Effector CD4-positive, alpha-beta T cell (primary cell): Measurements from ENCODE around the gene ROR1. TPM values are rescaled to one million over a fixed set of nuclear protein-coding genes. Genes with fewer than 3 reads are reported as not detected.

Experiments used
- DNase-seq: peaks from one replicate; pipeline ENCODE4 v3.0.0-alpha.2; 2020
- total RNA-seq: gene quantifications from one replicate; lab custom pipeline; 2026; lab: John Stamatoyannopoulos, UW

Gene ROR1
- total RNA-seq: not detected

- DNase-seq: no peak
Measured at GRCh38 chr1:63773815-63774616, at the start of gene ROR1. ROR1 (plus strand) TSS chr1:63774017.

DNA sequence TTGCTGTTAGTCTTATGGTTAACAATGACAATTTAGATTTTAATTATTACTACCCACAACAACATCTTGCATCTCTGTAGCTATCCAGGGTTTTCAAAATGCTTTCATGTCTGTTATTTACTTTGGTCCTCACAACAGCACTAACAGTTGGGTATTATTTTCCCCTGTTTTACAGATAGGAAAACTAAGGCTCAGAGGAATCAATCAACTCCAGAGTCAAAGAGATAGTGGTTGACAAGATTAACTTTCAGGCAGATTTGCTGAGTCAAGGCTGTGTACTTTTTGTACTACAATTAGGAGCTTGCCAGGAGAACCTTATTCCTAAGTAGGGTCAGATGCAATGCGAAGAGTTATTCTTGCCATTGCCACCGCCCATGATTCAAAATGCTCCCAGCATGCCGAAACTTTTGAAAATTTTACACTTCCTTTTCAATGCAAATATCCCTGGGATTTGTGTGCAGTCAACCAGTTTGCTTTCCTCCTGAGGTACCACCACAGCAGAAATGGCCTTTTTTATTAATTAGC, 49.4 kb upstream of the ROR1 start:
- DNase-seq: no peak

GRCh38 chr1:63728611-63729226, 45.1 kb upstream of the ROR1 start:
- no peak for DNase-seq

- no peak for DNase-seq
Measured at GRCh38 chr1:63729227-63729620, 44.6 kb upstream of the ROR1 start.

DNA sequence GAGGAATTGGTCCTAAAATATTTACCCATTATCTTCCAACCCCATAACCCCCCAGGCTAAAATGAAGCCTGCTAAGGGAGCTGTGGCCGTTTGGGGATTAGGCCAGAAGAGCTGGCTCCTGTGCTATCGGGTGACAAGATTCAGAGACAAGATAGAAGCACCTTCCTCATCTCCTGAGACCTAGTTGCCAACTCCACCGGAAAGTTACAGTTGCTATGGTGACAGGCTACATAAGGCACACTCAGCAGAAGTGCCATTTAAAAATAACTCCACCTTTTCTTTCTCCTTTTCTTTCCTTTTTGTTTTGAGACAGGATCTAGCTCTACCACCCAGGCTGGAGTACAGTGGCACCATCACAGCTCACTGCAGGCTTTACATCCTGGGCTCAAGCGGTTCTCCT, 43.6 kb upstream of the ROR1 start:
- DNase-seq: no peak

- no peak for DNase-seq
Measured at GRCh38 chr1:63731117-63732043, 42.4 kb upstream of the ROR1 start.

DNA sequence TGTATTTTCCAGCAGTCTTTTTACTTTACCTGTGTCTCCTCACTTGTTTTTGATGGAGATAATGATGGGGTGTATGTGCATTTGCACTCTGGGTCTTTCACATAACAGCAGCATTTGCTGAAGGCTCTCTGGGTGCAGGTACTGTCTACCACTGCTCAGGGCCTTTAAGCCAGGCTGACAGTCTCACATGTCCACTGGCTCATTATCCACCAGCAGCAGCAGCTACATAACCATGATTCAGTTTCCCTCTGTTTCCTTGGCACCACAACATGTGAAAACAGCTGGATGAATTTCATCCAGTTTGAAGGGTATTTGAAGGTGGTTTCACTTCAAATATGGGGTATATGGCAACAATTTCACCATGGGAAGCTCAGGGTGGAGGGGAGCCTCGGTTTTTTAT, 41.2 kb upstream of the ROR1 start:
- DNase-seq: no peak

DNA sequence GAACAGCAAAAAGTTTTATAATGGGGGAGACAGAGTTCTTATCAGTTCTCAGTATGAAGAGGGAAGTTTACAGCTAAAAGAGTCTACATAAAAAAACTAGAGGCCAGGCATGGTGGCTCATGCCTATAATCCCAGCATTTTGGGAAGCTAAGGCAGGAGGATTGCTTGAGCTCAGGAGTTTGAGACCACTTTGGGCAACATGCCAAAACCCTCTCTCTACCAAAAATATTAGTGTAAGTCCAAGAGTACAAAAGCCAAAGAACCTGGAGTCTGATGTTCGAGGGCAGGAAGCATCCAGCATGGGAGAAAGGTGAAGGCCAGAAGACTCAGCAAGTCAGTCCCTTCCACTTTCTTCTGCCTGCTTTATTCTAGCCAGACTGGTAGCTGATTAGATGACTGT, 35.0 kb upstream of the ROR1 start:
- no peak for DNase-seq

- DNase-seq: no peak
Measured at GRCh38 chr1:63739452-63739851, 34.4 kb upstream of the ROR1 start.

GRCh38 chr1:63740432-63740831, 33.4 kb upstream of the ROR1 start:
- DNase-seq: no peak

DNA sequence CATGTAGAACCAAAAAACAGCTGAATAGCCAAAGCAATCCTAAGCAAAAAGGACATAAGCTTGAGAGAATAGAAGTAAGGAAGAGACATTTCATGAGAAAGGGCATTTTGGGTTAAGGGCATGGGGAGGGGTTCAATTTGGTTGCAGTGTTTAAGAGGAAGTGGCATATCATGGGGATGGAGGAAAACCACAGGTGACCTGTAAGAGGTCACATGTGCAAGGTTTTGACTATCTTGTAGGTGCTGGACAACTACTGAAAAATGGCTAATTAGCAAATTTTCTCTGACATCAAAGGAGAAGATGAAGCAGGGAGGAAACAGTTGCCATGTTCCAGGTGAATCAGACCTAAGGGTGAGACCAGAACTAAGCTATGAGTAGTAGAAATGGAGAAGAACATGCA, 31.3 kb upstream of the ROR1 start:
- no peak for DNase-seq

DNA sequence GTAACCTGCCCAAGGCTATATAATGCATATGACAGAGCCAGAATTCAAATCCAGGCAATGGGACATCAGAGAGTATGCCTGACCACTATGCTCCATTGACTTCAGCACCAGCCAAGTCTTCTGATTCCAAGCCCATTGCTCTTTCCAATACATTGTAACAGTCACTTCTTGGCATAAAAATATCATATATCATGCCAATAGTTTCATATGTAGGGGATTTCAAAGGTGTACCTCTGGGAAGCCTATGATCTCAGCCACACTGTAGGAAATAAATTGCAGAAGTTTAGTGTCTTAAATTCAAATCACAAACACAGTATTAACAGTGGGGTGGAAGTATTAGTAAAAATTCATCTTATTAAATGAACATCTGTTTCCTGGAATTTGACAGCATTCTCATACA, 30.0 kb upstream of the ROR1 start:
- no peak for DNase-seq

DNA sequence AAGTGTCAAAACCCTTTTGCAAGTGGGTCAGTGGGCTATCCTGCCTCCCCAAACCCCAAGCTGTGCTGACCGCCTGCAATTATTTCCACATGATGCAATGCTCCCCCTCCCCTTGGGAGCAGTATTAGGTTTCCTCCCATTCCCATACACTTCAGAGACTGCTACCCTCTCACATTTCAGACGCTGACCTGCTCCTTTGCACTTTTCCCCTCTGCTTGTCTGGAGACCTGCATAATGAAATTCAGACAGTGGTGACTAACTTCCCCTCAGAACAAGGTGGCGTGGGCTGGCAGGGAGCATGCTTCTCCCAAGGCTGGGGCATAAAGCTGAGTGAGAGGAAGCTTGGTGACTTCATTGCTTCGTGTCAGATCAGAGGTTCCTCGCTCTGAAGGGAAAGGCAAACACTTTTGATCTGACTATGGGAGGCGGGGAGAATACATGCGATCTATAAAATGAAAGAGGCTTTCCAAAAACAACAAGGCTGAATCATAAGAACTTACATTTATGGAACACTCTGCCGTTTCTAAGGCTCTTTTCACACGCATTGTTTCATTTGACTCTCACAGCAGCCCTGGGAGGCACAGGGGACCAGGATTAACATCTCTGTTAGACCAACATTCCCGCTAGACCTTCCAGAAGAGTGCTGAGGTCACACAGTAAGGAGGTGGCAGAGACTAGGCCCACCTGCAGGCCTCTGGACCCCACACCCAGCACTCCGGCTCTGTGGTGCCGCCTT, 27.5 kb upstream of the ROR1 start:
- no peak for DNase-seq

DNA sequence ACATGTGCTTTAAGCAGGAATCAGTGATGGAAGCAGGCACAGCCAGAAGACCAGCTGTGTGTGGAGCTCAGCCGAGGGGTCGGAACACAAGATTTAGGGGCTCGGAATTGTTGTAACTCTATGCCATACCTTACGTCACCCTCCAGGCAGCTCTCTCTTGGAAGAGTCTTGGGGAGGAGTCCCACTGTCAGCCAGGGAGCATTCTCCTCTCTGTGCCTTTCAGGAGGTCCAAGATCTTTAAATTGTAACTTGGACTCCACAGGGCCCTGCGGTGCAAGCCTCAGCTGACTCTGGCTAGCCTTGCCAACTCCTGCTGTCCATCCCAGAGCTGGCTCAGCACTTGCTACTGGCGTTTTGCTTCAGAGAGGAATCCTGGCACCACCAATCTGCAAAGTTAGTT, 26.4 kb upstream of the ROR1 start:
- DNase-seq: no peak

- no peak for DNase-seq
Measured at GRCh38 chr1:63748046-63748580, 25.7 kb upstream of the ROR1 start.

DNA sequence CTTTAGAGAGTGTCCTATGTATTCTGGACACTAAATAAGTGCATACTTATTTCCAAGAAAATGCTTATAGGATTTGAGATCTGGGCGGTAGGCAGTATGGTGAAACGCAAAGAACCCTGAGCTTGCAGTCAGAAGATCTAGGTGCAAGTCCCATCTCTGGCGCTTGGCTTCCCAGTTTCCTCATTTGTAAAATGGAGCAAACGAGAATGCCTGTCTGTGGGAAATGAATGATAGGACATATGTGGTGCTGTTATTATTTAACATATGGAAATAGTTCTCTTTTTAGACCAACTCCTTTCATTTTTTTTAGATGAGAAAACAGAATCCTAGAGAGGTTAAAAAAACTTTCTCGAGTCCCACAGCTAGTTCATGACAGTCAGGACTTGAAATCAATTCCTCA, 25.2 kb upstream of the ROR1 start:
- DNase-seq: no peak

DNA sequence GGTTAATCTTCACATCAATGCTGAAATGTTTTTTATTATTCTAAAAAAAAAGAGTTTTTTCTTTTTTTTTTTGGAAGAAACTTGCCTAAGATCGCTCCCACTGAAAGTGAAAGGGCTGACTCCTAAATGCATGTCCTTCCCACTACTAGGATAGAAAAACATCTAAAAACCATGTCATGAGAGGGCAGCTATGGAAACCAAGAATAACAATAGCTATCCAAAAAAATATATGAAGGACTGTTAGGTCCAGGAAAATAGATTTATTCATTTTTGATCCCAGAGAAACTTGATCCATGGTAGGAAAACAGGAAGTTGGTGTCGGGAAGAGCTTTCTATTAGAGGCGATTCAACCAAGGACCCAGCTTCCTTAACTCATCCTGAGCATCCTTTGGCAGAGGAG, 23.1 kb upstream of the ROR1 start:
- DNase-seq: no peak

DNA sequence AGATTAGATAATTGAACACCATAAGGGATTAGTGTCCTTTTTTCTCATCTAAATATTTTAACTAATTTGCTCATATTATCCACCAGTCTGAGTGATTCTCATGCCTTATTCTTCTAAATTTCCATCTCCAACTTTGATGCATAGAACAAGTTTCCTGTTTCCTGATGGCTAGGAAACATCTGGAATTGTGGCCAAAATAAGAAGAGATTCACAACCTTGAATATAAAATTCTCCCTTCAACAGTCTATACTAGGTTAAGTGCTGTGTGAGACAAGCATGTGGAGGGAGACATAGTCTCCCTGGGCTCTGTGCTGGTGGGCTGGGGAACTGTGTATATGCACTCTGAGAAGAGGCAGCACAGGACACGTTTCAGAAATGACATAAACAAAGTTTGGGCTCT, 21.6 kb upstream of the ROR1 start:
- no peak for DNase-seq

DNA sequence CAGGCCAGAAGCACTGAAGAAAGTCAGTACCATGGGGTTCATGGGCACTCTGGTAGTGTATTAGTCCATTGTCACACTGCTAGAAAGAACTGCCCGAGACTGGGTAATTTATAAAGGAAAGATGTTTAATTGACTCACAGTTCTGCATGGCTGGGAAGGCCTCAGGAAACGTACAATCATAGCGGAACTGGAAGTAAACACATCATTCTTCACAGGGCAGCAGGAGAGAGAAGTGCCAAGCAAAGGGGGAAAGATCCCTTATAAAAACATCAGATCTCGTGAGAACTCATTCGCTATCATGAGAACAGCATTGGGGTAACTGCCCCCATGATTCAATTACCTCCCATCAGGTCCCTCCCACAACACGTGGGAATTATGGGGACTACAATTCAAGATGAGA, 20.2 kb upstream of the ROR1 start:
- no peak for DNase-seq

DNA sequence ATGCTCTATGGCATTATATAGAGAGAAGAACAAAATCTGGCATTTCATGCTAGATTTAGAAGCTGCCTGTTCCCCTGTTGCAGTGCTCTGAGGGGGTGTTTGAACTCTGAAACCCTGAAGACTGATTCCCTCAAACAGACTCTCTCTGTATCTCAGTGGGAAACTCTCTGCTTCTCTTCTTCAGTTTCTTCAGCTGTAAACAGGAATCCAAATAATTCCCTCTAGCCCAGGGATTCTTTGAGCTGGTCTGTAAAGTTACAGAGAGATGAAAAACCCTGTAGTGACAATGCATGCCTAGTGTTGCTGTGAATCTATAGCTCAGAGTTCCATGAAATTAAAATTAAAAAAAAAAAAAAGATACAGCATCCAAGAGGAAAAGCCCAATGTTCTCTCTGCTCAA, 17.0 kb upstream of the ROR1 start:
- DNase-seq: no peak

GRCh38 chr1:63757334-63757733, 16.5 kb upstream of the ROR1 start:
- DNase-seq: no peak

GRCh38 chr1:63758791-63759190, 15.0 kb upstream of the ROR1 start:
- DNase-seq: no peak
